Astrocyte of the spinal cord (primary cell): Measurements from ENCODE around the gene RREB1.

ENCODE experiments used
- DNase-seq: peaks from one replicate; pipeline ENCODE4 v3.0.0; 2011; ENCODE audit warnings: low read depth, low spot score
- H3K4me3 ChIP-seq: 2 replicates; pipeline ENCODE4 v1.5.1; 2011; ENCODE audit warnings: low read depth, mild to moderate bottlenecking, low read length, moderate library complexity
- CTCF ChIP-seq: IDR thresholded peaks from 2 replicates; pipeline ENCODE4 v1.5.1; 2012; ENCODE audit warnings: low read depth, mild to moderate bottlenecking, low read length, inconsistent platforms
- in situ Hi-C: cut with HindIII; loops from 2 replicates; pipeline ENCODE4 v1.10.0; 2017; ENCODE audit warnings: low sequenced_read_pairs

RREB1 gene

GRCh38 chr6:7106752-7107577, 796 bp upstream of the RREB1 start:
- in situ Hi-C loops, result no loop called here
- TF ChIP-seq CTCF, result no peak
- peak overlapping the region; percentile 94 for H3K4me3 ChIP-seq
- DNase-seq, result no peak

GRCh38 chr6:7108196-7108963, 619 bp downstream of the RREB1 start:
- TF ChIP-seq CTCF, result no peak
- in situ Hi-C loops, result no loop called here
- peak; percentile 50 for DNase-seq
- H3K4me3 ChIP-seq, result peak overlapping the region; percentile 94

- peak; percentile 62 for DNase-seq
- TF ChIP-seq CTCF, result no peak
- H3K4me3 ChIP-seq, result peak overlapping the region; percentile 94
- in situ Hi-C loops, result no loop called here
Measured at GRCh38 chr6:7108964-7109836, 1.4 kb downstream of the RREB1 start.

- TF ChIP-seq CTCF, result no peak
- peak overlapping the region; percentile 94 for H3K4me3 ChIP-seq
- DNase-seq, result no peak
- in situ Hi-C loops, result no loop called here
Measured at GRCh38 chr6:7110092-7110792, 2.5 kb downstream of the RREB1 start.

- in situ Hi-C loops, result no loop called here
- TF ChIP-seq CTCF, result no peak
- DNase-seq, result no peak
- no peak overlapping the region for H3K4me3 ChIP-seq
Measured at GRCh38 chr6:7111095-7111690, 3.4 kb downstream of the RREB1 start.
